GM12878 (cell line): Measurements from ENCODE around the gene KLB. TPM values are rescaled to one million over a fixed set of nuclear protein-coding genes. Genes with fewer than 3 reads are reported as not detected.

ENCODE experiments used
- ATF2 ChIP-seq: IDR thresholded peaks from 2 replicates; pipeline ENCODE4 v1.6.1; 2012; ENCODE audit warnings: low read length, inconsistent platforms
- EGR1 ChIP-seq, 2 experiments: IDR thresholded peaks; 1 replicate in 1 of 2; 2 replicates in 1 of 2; pipeline ENCODE4 v1.6.1; 2011 to 2012; ENCODE audit warnings: low read depth in 2 of 2, low read length in 2 of 2, borderline replicate concordance in 1 of 2, mild to moderate bottlenecking in 1 of 2, moderate library complexity in 1 of 2
- ESRRA ChIP-seq: IDR thresholded peaks from 2 replicates; pipeline ENCODE4 v1.6.1; 2012; ENCODE audit warnings: mild to moderate bottlenecking, low read length, improper control_type of control experiment
- HDAC6 ChIP-seq: fragments of 200-600 bp; sonication (generic); IDR thresholded peaks from one replicate; pipeline ENCODE4 v1.8.0; 2017; ENCODE audit warnings: antibody characterized with exemption; ENCODE audit not compliant: unreplicated experiment
- IRF3 ChIP-seq: fragments of 450-650 bp; IDR thresholded peaks from 2 replicates; pipeline ENCODE4 v1.6.1; 2014; ENCODE audit warnings: mild to moderate bottlenecking
- IRF4 ChIP-seq: IDR thresholded peaks from 2 replicates; pipeline ENCODE4 v1.6.1; 2011; ENCODE audit warnings: low read depth, low read length
- MYC ChIP-seq: IDR thresholded peaks from 2 replicates; pipeline ENCODE4 v1.6.1; 2011; ENCODE audit warnings: mild to moderate bottlenecking, low read length, moderate library complexity, inconsistent platforms; ENCODE audit not compliant: insufficient read depth, insufficient replicate concordance, insufficient read length, severe bottlenecking
- NR2C1 ChIP-seq: fragments of 450-650 bp; IDR thresholded peaks from 2 replicates; pipeline ENCODE4 v1.6.1; 2017; ENCODE audit warnings: antibody characterized with exemption, mild to moderate bottlenecking, moderate library complexity
- PKNOX1 ChIP-seq: fragments of 450-650 bp; IDR thresholded peaks from 2 replicates; pipeline ENCODE4 v1.6.1; 2016; ENCODE audit warnings: mild to moderate bottlenecking
- PML ChIP-seq: IDR thresholded peaks from 2 replicates; pipeline ENCODE4 v1.6.1; 2012; ENCODE audit warnings: low read length, inconsistent platforms
- RB1 ChIP-seq: fragments of 450-650 bp; formaldehyde crosslinking; IDR thresholded peaks from 2 replicates; pipeline ENCODE4 v1.6.1; 2017; ENCODE audit warnings: mild to moderate bottlenecking, borderline replicate concordance
- RCOR1 ChIP-seq: conservative IDR thresholded peaks from 2 replicates; pipeline ENCODE4 v1.6.1; 2012; ENCODE audit warnings: low read depth, low read length, improper control_type of control experiment
- TCF12 ChIP-seq: IDR thresholded peaks from 2 replicates; pipeline ENCODE4 v1.6.1; 2011; ENCODE audit warnings: low read depth, mild to moderate bottlenecking, low read length
- YBX1 ChIP-seq: fragments of 450-650 bp; IDR thresholded peaks from 2 replicates; pipeline ENCODE4 v1.6.1; 2016; ENCODE audit warnings: antibody characterized with exemption
- ZBED1 ChIP-seq: IDR thresholded peaks from 2 replicates; pipeline ENCODE4 v1.6.1; 2016; ENCODE audit warnings: borderline replicate concordance
- polyA plus RNA-seq, 11 experiments: library from polyadenylated mRNA; depleted of rRNA in 4 of 11; unstranded in 6 of 11; stranded (reverse) in 5 of 11; fragments of >200 nt; fragmentation: Nextera tagmentation in 4 of 11; fragmentation: Illumina TruSeq in 1 of 11; extraction: Ambion mirVana in 4 of 11; extraction: Trizol in 1 of 11; gene quantifications; 1 replicate in 1 of 11; 2 replicates in 10 of 11; pipeline versions ENCODE4 v1.2.1 to v1.2.3, GENCODE V29; 2011 to 2016; ENCODE audit warnings: inconsistent platforms in 2 of 11, missing spikeins in 2 of 11, low read depth in 1 of 11
- total RNA-seq, 4 experiments: library from RNA; depleted of rRNA in 3 of 4; stranded (reverse); fragments of >200 nt in 3 of 4; fragmentation: Illumina TruSeq in 1 of 4; extraction: Trizol in 1 of 4; gene quantifications; 2 replicates each; pipeline versions ENCODE4 v1.2.1 to v1.2.3, GENCODE V29; 2013 to 2021
- TF ChIP-seq, protein P1 (sequence below): IDR thresholded peaks from 2 replicates; pipeline ENCODE4 v1.6.1; 2012; ENCODE audit warnings: low read depth, low read length, improper control_type of control experiment
- TF ChIP-seq, protein P2 (sequence below): fragments of 150-350 bp; IDR thresholded peaks from 2 replicates; pipeline ENCODE4 v1.6.1; 2016; ENCODE audit warnings: low read depth, low read length

Gene KLB
- total and polyA plus RNA-seq, 10 of the 15 experiments (the other 5 are each of a cell fraction or from before 2014, with no cell fraction given) = under 0.01 to 0.13 (median 0.04) TPM; not detected in 1

- TF ChIP-seq ATF2 (peak; percentile 78; the same call in 1 of the 2 replicates), HDAC6 (peak; percentile 70), RB1 (peak; percentile 72; the same call in 1 of the 2 replicates), PKNOX1 (peak; percentile 77), YBX1 (no peak), EGR1 (IDR thresholded peaks at IDR 0.05; ENCODE audit: borderline replicate concordance in 1 of 2, low read depth in 2 of 2, low read length in 2 of 2) (peak in 1 of 2 experiments; percentile 100; a peak in 1 of 3 replicates), IRF4 (peak; percentile 63; the same call in 1 of the 2 replicates), TCF12 (0 out of 2 replicates have a peak, but pooled peaks have one; percentile 50), PML (peak; percentile 99), ZBED1 (peak; percentile 79; the same call in 1 of the 2 replicates), IRF3 (no peak), ESRRA (peak; percentile 10; the same call in 1 of the 2 replicates), MYC (peak; percentile 97), NR2C1 (no peak), RCOR1 (no peak)
- TF ChIP-seq, protein P1, sequence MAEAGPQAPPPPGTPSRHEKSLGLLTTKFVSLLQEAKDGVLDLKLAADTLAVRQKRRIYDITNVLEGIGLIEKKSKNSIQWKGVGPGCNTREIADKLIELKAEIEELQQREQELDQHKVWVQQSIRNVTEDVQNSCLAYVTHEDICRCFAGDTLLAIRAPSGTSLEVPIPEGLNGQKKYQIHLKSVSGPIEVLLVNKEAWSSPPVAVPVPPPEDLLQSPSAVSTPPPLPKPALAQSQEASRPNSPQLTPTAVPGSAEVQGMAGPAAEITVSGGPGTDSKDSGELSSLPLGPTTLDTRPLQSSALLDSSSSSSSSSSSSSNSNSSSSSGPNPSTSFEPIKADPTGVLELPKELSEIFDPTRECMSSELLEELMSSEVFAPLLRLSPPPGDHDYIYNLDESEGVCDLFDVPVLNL = peak; percentile 47; the same call in 1 of the 2 replicates
- TF ChIP-seq, protein P2, sequence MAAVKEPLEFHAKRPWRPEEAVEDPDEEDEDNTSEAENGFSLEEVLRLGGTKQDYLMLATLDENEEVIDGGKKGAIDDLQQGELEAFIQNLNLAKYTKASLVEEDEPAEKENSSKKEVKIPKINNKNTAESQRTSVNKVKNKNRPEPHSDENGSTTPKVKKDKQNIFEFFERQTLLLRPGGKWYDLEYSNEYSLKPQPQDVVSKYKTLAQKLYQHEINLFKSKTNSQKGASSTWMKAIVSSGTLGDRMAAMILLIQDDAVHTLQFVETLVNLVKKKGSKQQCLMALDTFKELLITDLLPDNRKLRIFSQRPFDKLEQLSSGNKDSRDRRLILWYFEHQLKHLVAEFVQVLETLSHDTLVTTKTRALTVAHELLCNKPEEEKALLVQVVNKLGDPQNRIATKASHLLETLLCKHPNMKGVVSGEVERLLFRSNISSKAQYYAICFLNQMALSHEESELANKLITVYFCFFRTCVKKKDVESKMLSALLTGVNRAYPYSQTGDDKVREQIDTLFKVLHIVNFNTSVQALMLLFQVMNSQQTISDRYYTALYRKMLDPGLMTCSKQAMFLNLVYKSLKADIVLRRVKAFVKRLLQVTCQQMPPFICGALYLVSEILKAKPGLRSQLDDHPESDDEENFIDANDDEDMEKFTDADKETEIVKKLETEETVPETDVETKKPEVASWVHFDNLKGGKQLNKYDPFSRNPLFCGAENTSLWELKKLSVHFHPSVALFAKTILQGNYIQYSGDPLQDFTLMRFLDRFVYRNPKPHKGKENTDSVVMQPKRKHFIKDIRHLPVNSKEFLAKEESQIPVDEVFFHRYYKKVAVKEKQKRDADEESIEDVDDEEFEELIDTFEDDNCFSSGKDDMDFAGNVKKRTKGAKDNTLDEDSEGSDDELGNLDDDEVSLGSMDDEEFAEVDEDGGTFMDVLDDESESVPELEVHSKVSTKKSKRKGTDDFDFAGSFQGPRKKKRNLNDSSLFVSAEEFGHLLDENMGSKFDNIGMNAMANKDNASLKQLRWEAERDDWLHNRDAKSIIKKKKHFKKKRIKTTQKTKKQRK = no peak
Measured at GRCh38 chr4:39458505-39459300, 52.0 kb downstream of the KLB start, which contains the start of the genes LIAS and RPL9 (continued).
